H1 (cell line): ENCODE data around the gene MARK3. TPM values are rescaled to one million over a fixed set of nuclear protein-coding genes. Genes with fewer than 3 reads are reported as not detected.

ENCODE experiments used
- CHD7 ChIP-seq: fragments of 300-600 bp; sonication (generic); IDR thresholded peaks from 2 replicates; pipeline ENCODE4 v1.7.1; 2012; ENCODE audit warnings: low read length, moderate library complexity, mild to moderate bottlenecking, inconsistent platforms; ENCODE audit not compliant: insufficient replicate concordance
- CREB1 ChIP-seq: IDR thresholded peaks from 2 replicates; pipeline ENCODE4 v1.6.1; 2012; ENCODE audit warnings: inconsistent platforms
- CTCF ChIP-seq, 3 experiments: IDR thresholded peaks; 1 replicate in 2 of 3; 2 replicates in 1 of 3; pipeline versions ENCODE4 v1.5.1 to v1.6.1; 2011; ENCODE audit warnings: low read length in 3 of 3, mild to moderate bottlenecking in 3 of 3, inconsistent platforms in 2 of 3, low read depth in 1 of 3, moderate library complexity in 1 of 3; ENCODE audit not compliant: insufficient read depth in 1 of 3; ENCODE audit errors: control extremely low read depth in 1 of 3
- EGR1 ChIP-seq: IDR thresholded peaks from 2 replicates; pipeline ENCODE4 v1.6.1; 2011; ENCODE audit warnings: low read depth, low read length, borderline replicate concordance
- PHF8 ChIP-seq: fragments of 200-600 bp; sonication (generic); conservative IDR thresholded peaks from 2 replicates; pipeline ENCODE4 v1.7.1; 2012; ENCODE audit warnings: low read depth, mild to moderate bottlenecking, inconsistent platforms, low read length, moderate library complexity
- POLR2A ChIP-seq, 2 experiments: IDR thresholded peaks; 1 replicate in 1 of 2; 2 replicates in 1 of 2; pipeline ENCODE4 v1.6.1; 2011; ENCODE audit warnings: low read depth in 2 of 2, low read length in 2 of 2, mild to moderate bottlenecking in 2 of 2; ENCODE audit errors: control extremely low read depth in 1 of 2
- RFX5 ChIP-seq: IDR thresholded peaks from 2 replicates; pipeline ENCODE4 v1.6.1; 2011; ENCODE audit warnings: low read depth, low read length, improper control_type of control experiment, borderline replicate concordance
- SIRT6 ChIP-seq: IDR thresholded peaks from one replicate; pipeline ENCODE4 v1.7.1; 2012; ENCODE audit warnings: low read length, inconsistent platforms
- polyA plus RNA-seq, 7 experiments: library from polyadenylated mRNA; depleted of rRNA in 3 of 7; stranded (reverse) in 5 of 7; unstranded in 2 of 7; fragments of >200 nt in 5 of 7; fragments of 200-250 nt in 2 of 7; gene quantifications; 1 replicate in 5 of 7; 2 replicates in 1 of 7; 4 replicates in 1 of 7; pipeline versions ENCODE4 v1.2.1 to v1.2.3, GENCODE V29; 2011 to 2013; ENCODE audit warnings: missing spikeins in 2 of 7, mixed read lengths in 2 of 7
- total RNA-seq: library from RNA; stranded (reverse); fragmentation: NEBNext Ultra II Directional; extraction: Animal tissue kit (Norgen Biotek cat#: 25700); gene quantifications from 2 replicates; pipeline ENCODE4 v1.2.1, GENCODE V29; 2021

Gene MARK3
- total and polyA plus RNA-seq, 2 of the 8 experiments (the other 6 are each of a cell fraction or from before 2014, with no cell fraction given) = 39.4 to 76.9 TPM

GRCh38 chr14:103517721-103518421 lies 132.7 kb downstream of the MARK3 start (continued):
- TF ChIP-seq CHD7 (no peak), CREB1 (no peak), PHF8 (no peak), EGR1 (no peak), SIRT6 (no peak), POLR2A (IDR thresholded peaks at IDR 0.05; ENCODE audit: control extremely low read depth in 1 of 2, low read depth in 2 of 2, low read length in 2 of 2) (0 out of 3 replicates have a peak, but pooled peaks of 1 of the 2 experiments have one; percentile 3), CTCF (IDR thresholded peaks at IDR 0.05; ENCODE audit: control extremely low read depth in 1 of 3, insufficient read depth in 1 of 3, low read depth in 1 of 3, low read length in 3 of 3) (no peak), RFX5 (no peak)
